ENCODE data around the gene MAP1LC3B2. TPM values are rescaled to one million over a fixed set of nuclear protein-coding genes. Genes with fewer than 3 reads are reported as not detected.

The MAP1LC3B2 gene
- polyA plus RNA-seq, 1 of the 3 experiments (the other 2 are of a cell fraction): 0.76 TPM

DNA sequence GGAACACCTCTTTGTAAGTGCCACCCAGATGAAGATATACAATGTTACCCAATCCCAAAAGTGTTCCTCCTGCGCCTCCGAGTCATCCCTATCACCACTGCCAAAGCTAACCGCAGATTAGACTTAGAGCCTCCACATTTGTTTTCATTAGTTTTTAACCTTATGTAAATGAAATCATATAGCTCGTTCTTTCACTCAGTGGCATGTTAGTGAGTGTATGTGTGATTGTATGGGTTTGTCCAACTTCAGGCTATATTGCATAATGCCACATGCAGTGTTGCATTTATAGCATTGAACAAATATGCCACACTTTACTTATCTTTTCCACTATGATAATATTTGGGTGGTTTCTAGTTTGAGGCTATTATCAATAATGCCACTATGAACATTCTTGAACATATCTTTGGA, 18.0 kb downstream of the MAP1LC3B2 start:
- Histone ChIP-seq H3K27ac (ENCODE audit: low read depth in 2 of 2, low read length in 1 of 2) (no peak overlapping the region), H3K36me3 (replicated peaks in 1 of 2; ENCODE audit: control insufficient read depth in 1 of 2, insufficient read depth in 2 of 2, low read length in 1 of 2) (no peaks in the 10 kb centered on the region), H2AFZ (ENCODE audit: low read depth) (no peak overlapping the region), H3K9ac (no peak overlapping the region), H3K27me3 (ENCODE audit: insufficient read depth) (no peaks in the 10 kb centered on the region), H3K4me1 (ENCODE audit: control insufficient read depth in 1 of 2, insufficient read depth in 2 of 2, low read depth in 1 of 2, low read length in 1 of 2) (no peaks in the 10 kb centered on the region), H3K4me2 (no peak overlapping the region), H3K9me3 (no peaks in the 10 kb centered on the region), H3F3A (replicated peaks; ENCODE audit: insufficient read depth) (no peaks in the 10 kb centered on the region), H4K20me1 (ENCODE audit: insufficient read depth) (no peaks in the 10 kb centered on the region), H3K4me3 (ENCODE audit: low read depth in 2 of 2, low read length in 1 of 2) (no peak overlapping the region), H3K79me2 (ENCODE audit: insufficient read depth) (no peaks in the 10 kb centered on the region), H3K9me2 (no peaks in the 10 kb centered on the region)
- WGBS (ENCODE audit: low lambda C conversion rate): 95% methylated on average over 4 of the region's 4 CpGs
- ChIA-PET CTCF (no interaction called here), POLR2A (no interaction called here)
- TF ChIP-seq RXRA (IDR thresholded peaks at IDR 0.05; ENCODE audit: borderline replicate concordance, low read depth): no peak
- no peak for TF ChIP-seq SIN3A (IDR thresholded peaks at IDR 0.05; ENCODE audit: borderline replicate concordance, low read depth, low read length)
- TF ChIP-seq MXI1 (IDR thresholded peaks at IDR 0.05; ENCODE audit: low read depth, low read length): no peak
- TF ChIP-seq FOXM1 (IDR thresholded peaks at IDR 0.05; ENCODE audit: low read depth): no peak
- no peak for TF ChIP-seq CHD2 (IDR thresholded peaks at IDR 0.05; ENCODE audit: low read length, partially characterized antibody)
- no peak for TF ChIP-seq TEAD4 (IDR thresholded peaks at IDR 0.05; ENCODE audit: borderline replicate concordance, insufficient read depth)
- no peak for TF ChIP-seq EP300 (IDR thresholded peaks at IDR 0.05; ENCODE audit: borderline replicate concordance in 1 of 2, low read depth in 1 of 2, low read length in 1 of 2)
- TF ChIP-seq, protein P1, sequence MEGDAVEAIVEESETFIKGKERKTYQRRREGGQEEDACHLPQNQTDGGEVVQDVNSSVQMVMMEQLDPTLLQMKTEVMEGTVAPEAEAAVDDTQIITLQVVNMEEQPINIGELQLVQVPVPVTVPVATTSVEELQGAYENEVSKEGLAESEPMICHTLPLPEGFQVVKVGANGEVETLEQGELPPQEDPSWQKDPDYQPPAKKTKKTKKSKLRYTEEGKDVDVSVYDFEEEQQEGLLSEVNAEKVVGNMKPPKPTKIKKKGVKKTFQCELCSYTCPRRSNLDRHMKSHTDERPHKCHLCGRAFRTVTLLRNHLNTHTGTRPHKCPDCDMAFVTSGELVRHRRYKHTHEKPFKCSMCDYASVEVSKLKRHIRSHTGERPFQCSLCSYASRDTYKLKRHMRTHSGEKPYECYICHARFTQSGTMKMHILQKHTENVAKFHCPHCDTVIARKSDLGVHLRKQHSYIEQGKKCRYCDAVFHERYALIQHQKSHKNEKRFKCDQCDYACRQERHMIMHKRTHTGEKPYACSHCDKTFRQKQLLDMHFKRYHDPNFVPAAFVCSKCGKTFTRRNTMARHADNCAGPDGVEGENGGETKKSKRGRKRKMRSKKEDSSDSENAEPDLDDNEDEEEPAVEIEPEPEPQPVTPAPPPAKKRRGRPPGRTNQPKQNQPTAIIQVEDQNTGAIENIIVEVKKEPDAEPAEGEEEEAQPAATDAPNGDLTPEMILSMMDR (IDR thresholded peaks at IDR 0.05): no peak
- no peak for TF ChIP-seq FOSL2 (IDR thresholded peaks at IDR 0.05; ENCODE audit: borderline replicate concordance, low read depth)
- TF ChIP-seq GATA2 (CRISPR knock-in tag; IDR thresholded peaks at IDR 0.05): no peak
- no peak for TF ChIP-seq FOXJ3 (CRISPR knock-in tag; IDR thresholded peaks at IDR 0.05)
- TF ChIP-seq, protein P2, sequence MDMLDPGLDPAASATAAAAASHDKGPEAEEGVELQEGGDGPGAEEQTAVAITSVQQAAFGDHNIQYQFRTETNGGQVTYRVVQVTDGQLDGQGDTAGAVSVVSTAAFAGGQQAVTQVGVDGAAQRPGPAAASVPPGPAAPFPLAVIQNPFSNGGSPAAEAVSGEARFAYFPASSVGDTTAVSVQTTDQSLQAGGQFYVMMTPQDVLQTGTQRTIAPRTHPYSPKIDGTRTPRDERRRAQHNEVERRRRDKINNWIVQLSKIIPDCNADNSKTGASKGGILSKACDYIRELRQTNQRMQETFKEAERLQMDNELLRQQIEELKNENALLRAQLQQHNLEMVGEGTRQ (IDR thresholded peaks at IDR 0.05; ENCODE audit: borderline replicate concordance, low read depth, low read length): no peak
- no peak for TF ChIP-seq RCOR1 (IDR thresholded peaks at IDR 0.05; ENCODE audit: low read length)
- no peak for TF ChIP-seq POLR2AphosphoS5 (IDR thresholded peaks at IDR 0.05; ENCODE audit: low read depth, low read length)
- no peak for TF ChIP-seq JUND (IDR thresholded peaks at IDR 0.05)
- TF ChIP-seq, protein P3, sequence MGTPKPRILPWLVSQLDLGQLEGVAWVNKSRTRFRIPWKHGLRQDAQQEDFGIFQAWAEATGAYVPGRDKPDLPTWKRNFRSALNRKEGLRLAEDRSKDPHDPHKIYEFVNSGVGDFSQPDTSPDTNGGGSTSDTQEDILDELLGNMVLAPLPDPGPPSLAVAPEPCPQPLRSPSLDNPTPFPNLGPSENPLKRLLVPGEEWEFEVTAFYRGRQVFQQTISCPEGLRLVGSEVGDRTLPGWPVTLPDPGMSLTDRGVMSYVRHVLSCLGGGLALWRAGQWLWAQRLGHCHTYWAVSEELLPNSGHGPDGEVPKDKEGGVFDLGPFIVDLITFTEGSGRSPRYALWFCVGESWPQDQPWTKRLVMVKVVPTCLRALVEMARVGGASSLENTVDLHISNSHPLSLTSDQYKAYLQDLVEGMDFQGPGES (IDR thresholded peaks at IDR 0.05; ENCODE audit: low read depth, low read length): no peak
- TF ChIP-seq, protein P4, sequence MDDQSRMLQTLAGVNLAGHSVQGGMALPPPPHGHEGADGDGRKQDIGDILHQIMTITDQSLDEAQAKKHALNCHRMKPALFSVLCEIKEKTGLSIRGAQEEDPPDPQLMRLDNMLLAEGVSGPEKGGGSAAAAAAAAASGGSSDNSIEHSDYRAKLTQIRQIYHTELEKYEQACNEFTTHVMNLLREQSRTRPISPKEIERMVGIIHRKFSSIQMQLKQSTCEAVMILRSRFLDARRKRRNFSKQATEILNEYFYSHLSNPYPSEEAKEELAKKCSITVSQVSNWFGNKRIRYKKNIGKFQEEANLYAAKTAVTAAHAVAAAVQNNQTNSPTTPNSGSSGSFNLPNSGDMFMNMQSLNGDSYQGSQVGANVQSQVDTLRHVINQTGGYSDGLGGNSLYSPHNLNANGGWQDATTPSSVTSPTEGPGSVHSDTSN (IDR thresholded peaks at IDR 0.05): no peak
- DNase-seq: no peak

Measured in SK-N-SH (cell line).